ENCODE results near the gene HBZ. TPM values are rescaled to one million over a fixed set of nuclear protein-coding genes. Genes with fewer than 3 reads are reported as not detected.
A peak's percentile ranks its signal among the peaks of the same experiment; 100 is the strongest.
"Not testable (repeated sequence)": the region's sequence is repeated elsewhere in the genome, so short reads cannot be mapped to it uniquely, and the experiment has no call there.

HBZ gene
- polyA plus RNA-seq, 6 donors from 2014 or later = not detected

DNA sequence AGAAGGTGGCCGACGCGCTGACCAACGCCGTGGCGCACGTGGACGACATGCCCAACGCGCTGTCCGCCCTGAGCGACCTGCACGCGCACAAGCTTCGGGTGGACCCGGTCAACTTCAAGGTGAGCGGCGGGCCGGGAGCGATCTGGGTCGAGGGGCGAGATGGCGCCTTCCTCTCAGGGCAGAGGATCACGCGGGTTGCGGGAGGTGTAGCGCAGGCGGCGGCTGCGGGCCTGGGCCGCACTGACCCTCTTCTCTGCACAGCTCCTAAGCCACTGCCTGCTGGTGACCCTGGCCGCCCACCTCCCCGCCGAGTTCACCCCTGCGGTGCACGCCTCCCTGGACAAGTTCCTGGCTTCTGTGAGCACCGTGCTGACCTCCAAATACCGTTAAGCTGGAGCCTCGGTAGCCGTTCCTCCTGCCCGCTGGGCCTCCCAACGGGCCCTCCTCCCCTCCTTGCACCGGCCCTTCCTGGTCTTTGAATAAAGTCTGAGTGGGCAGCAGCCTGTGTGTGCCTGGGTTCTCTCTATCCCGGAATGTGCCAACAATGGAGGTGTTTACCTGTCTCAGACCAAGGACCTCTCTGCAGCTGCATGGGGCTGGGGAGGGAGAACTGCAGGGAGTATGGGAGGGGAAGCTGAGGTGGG is 20.9 kb downstream of the HBZ start:
- Mint-ChIP-seq H3K27me3 (peaks cover 37 to 76% (median 75%) of the 10 kb centered on the region in 3 donors), H3K4me3 (peak overlapping the region in 6 of 8 donors; percentile 28 to 70 (median 52)), H3K4me1 (peaks cover 4 to 18% (median 14%) of the 10 kb centered on the region in 3 donors)
- H3K9me3 Mint-ChIP-seq; H3K36me3 Mint-ChIP-seq; H3K27ac Mint-ChIP-seq; DNase-seq; ATAC-seq (ENCODE audit: low read depth in 2 of 2): not testable (repeated sequence)

DNA sequence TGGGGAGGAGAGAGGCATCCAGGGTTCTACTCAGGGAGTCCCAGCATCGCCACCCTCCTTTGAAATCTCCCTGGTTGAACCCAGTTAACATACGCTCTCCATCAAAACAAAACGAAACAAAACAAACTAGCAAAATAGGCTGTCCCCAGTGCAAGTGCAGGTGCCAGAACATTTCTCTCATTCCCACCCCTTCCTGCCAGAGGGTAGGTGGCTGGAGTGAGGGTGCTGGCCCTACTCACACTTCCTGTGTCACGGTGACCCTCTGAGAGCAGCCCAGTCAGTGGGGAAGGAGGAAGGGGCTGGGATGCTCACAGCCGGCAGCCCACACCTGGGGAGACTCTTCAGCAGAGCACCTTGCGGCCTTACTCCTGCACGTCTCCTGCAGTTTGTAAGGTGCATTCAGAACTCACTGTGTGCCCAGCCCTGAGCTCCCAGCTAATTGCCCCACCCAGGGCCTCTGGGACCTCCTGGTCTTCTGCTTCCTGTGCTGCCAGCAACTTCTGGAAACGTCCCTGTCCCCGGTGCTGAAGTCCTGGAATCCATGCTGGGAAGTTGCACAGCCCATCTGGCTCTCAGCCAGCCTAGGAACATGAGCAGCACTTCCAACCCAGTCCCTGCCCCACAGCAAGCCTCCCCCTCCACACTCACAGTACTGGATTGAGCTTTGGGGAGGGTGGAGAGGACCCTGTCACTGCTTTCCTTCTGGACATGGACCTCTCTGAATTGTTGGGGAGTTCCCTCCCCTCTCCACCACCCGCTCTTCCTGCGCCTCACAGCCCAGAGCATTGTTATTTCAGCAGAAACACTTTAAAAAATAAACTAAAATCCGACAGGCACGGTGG is 21.7 kb downstream of the HBZ start:
- peak overlapping the region in 1 of 6 donors; percentile 49 for H3K27ac Mint-ChIP-seq
- not testable (repeated sequence) for H3K36me3 Mint-ChIP-seq; DNase-seq; ATAC-seq (ENCODE audit: low read depth in 2 of 2); H3K9me3 Mint-ChIP-seq
- peaks cover 4 to 18% (median 14%) of the 10 kb centered on the region in 3 donors for H3K4me1 Mint-ChIP-seq
- H3K4me3 Mint-ChIP-seq = peak overlapping the region in 6 of 8 donors; percentile 38 to 63 (median 52)
- H3K27me3 Mint-ChIP-seq = peaks cover 33 to 71% (median 67%) of the 10 kb centered on the region in 3 donors

DNA sequence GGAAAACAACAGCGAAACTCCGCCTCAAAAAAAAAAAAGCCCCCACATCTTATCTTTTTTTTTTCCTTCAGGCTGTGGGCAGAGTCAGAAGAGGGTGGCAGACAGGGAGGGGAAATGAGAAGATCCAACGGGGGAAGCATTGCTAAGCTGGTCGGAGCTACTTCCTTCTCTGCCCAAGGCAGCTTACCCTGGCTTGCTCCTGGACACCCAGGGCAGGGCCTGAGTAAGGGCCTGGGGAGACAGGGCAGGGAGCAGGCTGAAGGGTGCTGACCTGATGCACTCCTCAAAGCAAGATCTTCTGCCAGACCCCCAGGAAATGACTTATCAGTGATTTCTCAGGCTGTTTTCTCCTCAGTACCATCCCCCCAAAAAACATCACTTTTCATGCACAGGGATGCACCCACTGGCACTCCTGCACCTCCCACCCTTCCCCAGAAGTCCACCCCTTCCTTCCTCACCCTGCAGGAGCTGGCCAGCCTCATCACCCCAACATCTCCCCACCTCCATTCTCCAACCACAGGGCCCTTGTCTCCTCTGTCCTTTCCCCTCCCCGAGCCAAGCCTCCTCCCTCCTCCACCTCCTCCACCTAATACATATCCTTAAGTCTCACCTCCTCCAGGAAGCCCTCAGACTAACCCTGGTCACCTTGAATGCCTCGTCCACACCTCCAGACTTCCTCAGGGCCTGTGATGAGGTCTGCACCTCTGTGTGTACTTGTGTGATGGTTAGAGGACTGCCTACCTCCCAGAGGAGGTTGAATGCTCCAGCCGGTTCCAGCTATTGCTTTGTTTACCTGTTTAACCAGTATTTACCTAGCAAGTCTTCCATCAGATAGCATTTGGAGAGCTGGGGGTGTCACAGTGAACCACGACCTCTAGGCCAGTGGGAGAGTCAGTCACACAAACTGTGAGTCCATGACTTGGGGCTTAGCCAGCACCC is 22.8 kb downstream of the HBZ start:
- H3K4me1 Mint-ChIP-seq = peaks cover 4 to 23% (median 14%) of the 10 kb centered on the region in 3 donors
- H3K4me3 Mint-ChIP-seq = peak overlapping the region in 7 of 8 donors; percentile 5 to 61 (median 38)
- H3K27ac Mint-ChIP-seq = peak overlapping the region in 2 of 6 donors; percentile 44 to 83
- DNase-seq (no peak), ATAC-seq (ENCODE audit: low read depth in 2 of 2) (no peak)
- H3K9me3 Mint-ChIP-seq = no peaks in the 10 kb centered on the region
- peaks cover 30 to 60% (median 57%) of the 10 kb centered on the region in 3 donors for H3K27me3 Mint-ChIP-seq
- no peaks in the 10 kb centered on the region for H3K36me3 Mint-ChIP-seq

DNA sequence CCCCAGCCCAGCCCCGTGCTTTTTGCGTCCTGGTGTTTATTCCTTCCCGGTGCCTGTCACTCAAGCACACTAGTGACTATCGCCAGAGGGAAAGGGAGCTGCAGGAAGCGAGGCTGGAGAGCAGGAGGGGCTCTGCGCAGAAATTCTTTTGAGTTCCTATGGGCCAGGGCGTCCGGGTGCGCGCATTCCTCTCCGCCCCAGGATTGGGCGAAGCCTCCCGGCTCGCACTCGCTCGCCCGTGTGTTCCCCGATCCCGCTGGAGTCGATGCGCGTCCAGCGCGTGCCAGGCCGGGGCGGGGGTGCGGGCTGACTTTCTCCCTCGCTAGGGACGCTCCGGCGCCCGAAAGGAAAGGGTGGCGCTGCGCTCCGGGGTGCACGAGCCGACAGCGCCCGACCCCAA is 23.6 kb downstream of the HBZ start:
- not testable (repeated sequence) for ATAC-seq (ENCODE audit: low read depth in 2 of 2)
- peaks cover 25 to 52% (median 49%) of the 10 kb centered on the region in 3 donors for H3K27me3 Mint-ChIP-seq

DNA sequence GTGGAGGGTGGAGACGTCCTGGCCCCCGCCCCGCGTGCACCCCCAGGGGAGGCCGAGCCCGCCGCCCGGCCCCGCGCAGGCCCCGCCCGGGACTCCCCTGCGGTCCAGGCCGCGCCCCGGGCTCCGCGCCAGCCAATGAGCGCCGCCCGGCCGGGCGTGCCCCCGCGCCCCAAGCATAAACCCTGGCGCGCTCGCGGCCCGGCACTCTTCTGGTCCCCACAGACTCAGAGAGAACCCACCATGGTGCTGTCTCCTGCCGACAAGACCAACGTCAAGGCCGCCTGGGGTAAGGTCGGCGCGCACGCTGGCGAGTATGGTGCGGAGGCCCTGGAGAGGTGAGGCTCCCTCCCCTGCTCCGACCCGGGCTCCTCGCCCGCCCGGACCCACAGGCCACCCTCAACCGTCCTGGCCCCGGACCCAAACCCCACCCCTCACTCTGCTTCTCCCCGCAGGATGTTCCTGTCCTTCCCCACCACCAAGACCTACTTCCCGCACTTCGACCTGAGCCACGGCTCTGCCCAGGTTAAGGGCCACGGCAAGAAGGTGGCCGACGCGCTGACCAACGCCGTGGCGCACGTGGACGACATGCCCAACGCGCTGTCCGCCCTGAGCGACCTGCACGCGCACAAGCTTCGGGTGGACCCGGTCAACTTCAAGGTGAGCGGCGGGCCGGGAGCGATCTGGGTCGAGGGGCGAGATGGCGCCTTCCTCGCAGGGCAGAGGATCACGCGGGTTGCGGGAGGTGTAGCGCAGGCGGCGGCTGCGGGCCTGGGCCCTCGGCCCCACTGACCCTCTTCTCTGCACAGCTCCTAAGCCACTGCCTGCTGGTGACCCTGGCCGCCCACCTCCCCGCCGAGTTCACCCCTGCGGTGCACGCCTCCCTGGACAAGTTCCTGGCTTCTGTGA is 24.3 kb downstream of the HBZ start, which contains the start of gene HBA1:
HBA1 (plus strand) TSS at position 204 of the 906 bp plus-strand sequence; CDS start at position 241, 37 bp downstream.
- H3K4me3 Mint-ChIP-seq = peak within 1 kb of the TSS in 7 of 8 donors; percentile 31 to 70 (median 52)
- peaks cover 22 to 45% (median 42%) of the 10 kb centered on the region in 3 donors for H3K27me3 Mint-ChIP-seq
- peak; percentile 36 to 43 for ATAC-seq (ENCODE audit: low read depth in 2 of 2)
- not testable (repeated sequence) for H3K36me3 Mint-ChIP-seq, H3K9me3 Mint-ChIP-seq, H3K27ac Mint-ChIP-seq, DNase-seq
- H3K4me1 Mint-ChIP-seq = peaks cover 4 to 21% (median 14%) of the 10 kb centered on the region in 3 donors

More for the DNA sequence above, 23.6 kb downstream of the HBZ start:
- Mint-ChIP-seq H3K4me3 (peak overlapping the region in 3 of 8 donors; percentile 28 to 39 (median 35)), H3K4me1 (peaks cover 4 to 23% (median 14%) of the 10 kb centered on the region in 3 donors)
- not testable (repeated sequence) for H3K27ac Mint-ChIP-seq, H3K9me3 Mint-ChIP-seq, DNase-seq, H3K36me3 Mint-ChIP-seq

DNA sequence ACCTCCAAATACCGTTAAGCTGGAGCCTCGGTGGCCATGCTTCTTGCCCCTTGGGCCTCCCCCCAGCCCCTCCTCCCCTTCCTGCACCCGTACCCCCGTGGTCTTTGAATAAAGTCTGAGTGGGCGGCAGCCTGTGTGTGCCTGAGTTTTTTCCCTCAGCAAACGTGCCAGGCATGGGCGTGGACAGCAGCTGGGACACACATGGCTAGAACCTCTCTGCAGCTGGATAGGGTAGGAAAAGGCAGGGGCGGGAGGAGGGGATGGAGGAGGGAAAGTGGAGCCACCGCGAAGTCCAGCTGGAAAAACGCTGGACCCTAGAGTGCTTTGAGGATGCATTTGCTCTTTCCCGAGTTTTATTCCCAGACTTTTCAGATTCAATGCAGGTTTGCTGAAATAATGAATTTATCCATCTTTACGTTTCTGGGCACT is 25.0 kb downstream of the HBZ start:
- Mint-ChIP-seq H3K27ac (no peak overlapping the region), H3K36me3 (no peaks in the 10 kb centered on the region), H3K4me3 (peak overlapping the region in 7 of 8 donors; percentile 13 to 75 (median 42)), H3K9me3 (no peaks in the 10 kb centered on the region), H3K27me3 (peaks cover 19 to 42% (median 38%) of the 10 kb centered on the region in 3 donors), H3K4me1 (peaks cover 4 to 20% (median 14%) of the 10 kb centered on the region in 3 donors)
- no peak for DNase-seq
- ATAC-seq (ENCODE audit: low read depth in 2 of 2) = no peak

DNA sequence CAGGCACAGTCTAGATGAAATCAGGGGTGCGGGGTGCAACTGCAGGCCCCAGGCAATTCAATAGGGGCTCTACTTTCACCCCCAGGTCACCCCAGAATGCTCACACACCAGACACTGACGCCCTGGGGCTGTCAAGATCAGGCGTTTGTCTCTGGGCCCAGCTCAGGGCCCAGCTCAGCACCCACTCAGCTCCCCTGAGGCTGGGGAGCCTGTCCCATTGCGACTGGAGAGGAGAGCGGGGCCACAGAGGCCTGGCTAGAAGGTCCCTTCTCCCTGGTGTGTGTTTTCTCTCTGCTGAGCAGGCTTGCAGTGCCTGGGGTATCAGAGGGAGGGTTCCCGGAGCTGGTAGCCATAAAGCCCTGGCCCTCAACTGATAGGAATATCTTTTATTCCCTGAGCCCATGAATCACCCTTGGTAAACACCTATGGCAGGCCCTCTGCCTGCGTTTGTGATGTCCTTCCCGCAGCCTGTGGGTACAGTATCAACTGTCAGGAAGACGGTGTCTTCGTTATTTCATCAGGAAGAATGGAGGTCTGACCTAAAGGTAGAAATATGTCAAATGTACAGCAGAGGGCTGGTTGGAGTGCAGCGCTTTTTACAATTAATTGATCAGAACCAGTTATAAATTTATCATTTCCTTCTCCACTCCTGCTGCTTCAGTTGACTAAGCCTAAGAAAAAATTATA is 25.7 kb downstream of the HBZ start:
- Mint-ChIP-seq H3K4me3 (peak overlapping the region in 4 of 8 donors; percentile 10 to 52 (median 34)), H3K27ac (no peak overlapping the region), H3K4me1 (peaks cover 4 to 20% (median 14%) of the 10 kb centered on the region in 3 donors), H3K9me3 (no peaks in the 10 kb centered on the region), H3K36me3 (no peaks in the 10 kb centered on the region), H3K27me3 (peaks cover 19 to 42% (median 38%) of the 10 kb centered on the region in 3 donors)
- no peak for ATAC-seq (ENCODE audit: low read depth in 2 of 2)
- no peak for DNase-seq

DNA sequence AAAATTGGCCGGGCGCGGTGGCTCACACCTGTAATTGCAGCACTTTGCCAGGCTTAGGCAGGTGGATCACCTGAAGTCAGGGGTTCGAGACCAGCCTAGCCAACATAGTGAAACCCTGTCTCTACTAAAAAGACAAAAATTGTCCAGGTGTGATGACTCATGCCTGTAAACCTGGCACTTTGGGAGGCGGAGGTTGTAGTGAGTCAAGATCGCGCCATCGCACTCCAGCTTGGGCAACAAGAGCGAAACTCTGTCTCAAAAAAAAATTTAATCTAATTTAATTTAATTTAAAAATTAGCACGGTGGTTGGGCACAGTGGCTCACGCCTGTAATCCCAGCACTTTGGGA is 26.2 kb downstream of the HBZ start:
- peak overlapping the region in 1 of 8 donors; percentile 30 for H3K4me3 Mint-ChIP-seq
- H3K36me3 Mint-ChIP-seq = no peaks in the 10 kb centered on the region
- H3K9me3 Mint-ChIP-seq = no peaks in the 10 kb centered on the region
- H3K27ac Mint-ChIP-seq = no peak overlapping the region
- H3K27me3 Mint-ChIP-seq = peaks cover 19 to 37% (median 32%) of the 10 kb centered on the region in 3 donors
- ATAC-seq (ENCODE audit: low read depth in 2 of 2) = no peak
- no peak for DNase-seq
- H3K4me1 Mint-ChIP-seq = peaks cover 4 to 18% (median 14%) of the 10 kb centered on the region in 3 donors

DNA sequence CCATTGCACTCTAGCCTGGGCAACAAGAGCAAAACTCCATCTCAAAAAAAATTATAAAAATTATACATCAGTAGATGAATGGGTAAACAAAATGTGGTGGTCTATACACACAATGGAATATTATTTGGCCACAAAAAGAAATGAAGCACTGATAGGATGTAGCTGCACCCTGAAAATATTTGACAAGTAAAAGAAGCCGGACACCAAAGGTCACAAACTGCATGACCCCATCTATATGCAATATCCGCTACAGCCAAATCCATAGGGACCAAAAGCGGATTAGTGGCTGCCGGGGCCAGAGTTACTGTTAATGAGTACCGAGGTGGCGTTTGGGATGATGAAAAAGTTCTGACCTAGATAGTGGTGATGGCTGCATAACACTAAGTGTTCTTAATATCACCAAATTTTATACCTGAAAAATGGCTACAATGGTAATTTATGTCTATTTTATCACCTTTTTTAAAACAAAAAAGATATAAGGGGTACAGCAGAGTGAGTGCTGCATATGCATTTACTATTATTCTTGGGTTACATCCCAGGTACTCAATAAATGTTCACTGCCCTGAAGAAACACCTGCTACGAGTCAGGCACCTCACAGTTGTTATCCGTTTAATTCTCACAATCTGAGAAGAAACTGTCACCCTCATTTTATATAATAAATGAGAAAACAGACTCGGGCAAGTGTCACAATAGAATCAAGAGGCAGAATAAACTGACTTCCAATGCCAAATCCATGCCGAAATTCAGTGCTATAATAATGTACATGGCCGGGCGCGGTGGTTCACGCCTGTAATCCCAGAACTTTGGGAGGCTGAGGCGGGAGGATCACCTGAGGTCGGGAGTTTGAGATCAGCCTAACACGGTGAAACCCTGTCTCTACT is 27.0 kb downstream of the HBZ start:
- no peak for DNase-seq
- no peak for ATAC-seq (ENCODE audit: low read depth in 2 of 2)
- Mint-ChIP-seq H3K4me1 (peaks cover 4 to 17% (median 13%) of the 10 kb centered on the region in 3 donors), H3K36me3 (no peaks in the 10 kb centered on the region), H3K4me3 (peak overlapping the region in 6 of 8 donors; percentile 51 to 79 (median 64)), H3K27me3 (peaks cover 18 to 29% (median 25%) of the 10 kb centered on the region in 3 donors), H3K9me3 (no peaks in the 10 kb centered on the region), H3K27ac (peak overlapping the region in 2 of 6 donors; percentile 9 to 36)

DNA sequence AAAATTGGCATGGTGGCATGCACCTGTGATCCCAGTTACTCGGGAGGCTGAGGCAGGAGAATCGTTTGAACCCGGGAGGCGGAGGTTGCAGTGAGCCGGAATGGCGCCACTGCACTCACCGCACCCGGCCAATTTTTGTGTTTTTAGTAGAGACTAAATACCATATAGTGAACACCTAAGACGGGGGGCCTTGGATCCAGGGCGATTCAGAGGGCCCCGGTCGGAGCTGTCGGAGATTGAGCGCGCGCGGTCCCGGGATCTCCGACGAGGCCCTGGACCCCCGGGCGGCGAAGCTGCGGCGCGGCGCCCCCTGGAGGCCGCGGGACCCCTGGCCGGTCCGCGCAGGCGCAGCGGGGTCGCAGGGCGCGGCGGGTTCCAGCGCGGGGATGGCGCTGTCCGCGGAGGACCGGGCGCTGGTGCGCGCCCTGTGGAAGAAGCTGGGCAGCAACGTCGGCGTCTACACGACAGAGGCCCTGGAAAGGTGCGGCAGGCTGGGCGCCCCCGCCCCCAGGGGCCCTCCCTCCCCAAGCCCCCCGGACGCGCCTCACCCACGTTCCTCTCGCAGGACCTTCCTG is 27.7 kb downstream of the HBZ start, which contains the start of gene HBQ1:
HBQ1 (plus strand) TSS at position 359 of the 575 bp plus-strand sequence; CDS start at position 387, 28 bp downstream.
- Mint-ChIP-seq H3K27ac (peak within 1 kb of the TSS in 2 of 6 donors; percentile 9 to 36), H3K36me3 (no peaks in the 10 kb centered on the region), H3K27me3 (peaks cover 11 to 22% (median 18%) of the 10 kb centered on the region in 3 donors), H3K9me3 (no peaks in the 10 kb centered on the region), H3K4me1 (peaks cover 4 to 10% (median 6%) of the 10 kb centered on the region in 3 donors), H3K4me3 (peak within 1 kb of the TSS; percentile 30 to 85 (median 64))
- DNase-seq (peak; percentile 20), ATAC-seq (ENCODE audit: low read depth in 2 of 2) (peak in 1 of 2 donors; percentile 13)
